GM12878 (cell line): ENCODE data around the gene NTM. TPM values are rescaled to one million over a fixed set of nuclear protein-coding genes. Genes with fewer than 3 reads are reported as not detected.

ENCODE experiments used
- ATAC-seq: fragments of 200-7000 bp; cut with Tn5 transposase; 3 replicates; pipeline ENCODE4 v1.9.1; 2020; ENCODE audit warnings: mild to moderate bottlenecking, moderate library complexity
- BruUV-seq: library from RNA; stranded (reverse); fragments of 400-500 nt; replicated peaks from 2 replicates; lab custom pipeline; 2021; lab: Mats Ljungman, UMichigan
- CTCF ChIA-PET: fragments of 300-600 bp; sonication (Branson Sonifier 250); formaldehyde crosslinking; extraction: SDS; loops from one replicate; lab custom pipeline; 2021; ENCODE audit warnings: inconsistent platforms; lab: Yijun Ruan, JAX
- POLR2A ChIA-PET: fragments of 350-600 bp; formaldehyde crosslinking; extraction: SDS; loops from one replicate; lab custom pipeline; 2021; ENCODE audit warnings: inconsistent platforms; lab: Charles Lee
- RAD21 ChIA-PET: fragments of 300-600 bp; sonication (Branson Sonifier 250); formaldehyde crosslinking; loops from one replicate; lab custom pipeline; 2023; ENCODE audit warnings: antibody characterized with exemption; ENCODE audit not compliant: unreplicated experiment; lab: Charles Lee
- SMC1A ChIA-PET: fragments of 300-600 bp; sonication (Branson Sonifier 250); formaldehyde crosslinking; loops from one replicate; lab custom pipeline; 2023; ENCODE audit not compliant: unreplicated experiment, uncharacterized antibody; lab: Charles Lee
- DNase-seq: peaks from one replicate; pipeline ENCODE4 v3.0.0-alpha.2; 2011; ENCODE audit warnings: low read depth, low spot score
- FAIRE-seq: peaks from 3 replicates; lab custom pipeline; 2011; peaks lifted over from hg19 to GRCh38; lab: Jason Lieb, UNC
- H2AFZ ChIP-seq: 2 replicates; pipeline ENCODE4 v1.6.0; 2011; ENCODE audit warnings: low read depth, low read length, control low read depth; ENCODE audit not compliant: control insufficient read depth
- H3K27ac ChIP-seq: 2 replicates; pipeline ENCODE4 v1.5.1; 2011; ENCODE audit warnings: control low read depth; ENCODE audit not compliant: control insufficient read depth, insufficient read depth
- H3K27me3 ChIP-seq, 2 experiments: replicated peaks in 1 of 2; 2 replicates each; pipeline versions ENCODE4 v1.6.0 to v1.6.1; 2011; ENCODE audit warnings: low read length in 1 of 2; ENCODE audit not compliant: control insufficient read depth in 2 of 2, insufficient read depth in 2 of 2
- H3K36me3 ChIP-seq, 2 experiments: 2 replicates each; pipeline ENCODE4 v1.5.1; 2011; ENCODE audit warnings: low read length in 1 of 2; ENCODE audit not compliant: control insufficient read depth in 2 of 2, insufficient read depth in 2 of 2
- H3K4me1 ChIP-seq: 2 replicates; pipeline ENCODE4 v1.6.1; 2011; ENCODE audit warnings: mild to moderate bottlenecking, low read length, moderate library complexity, mixed read lengths; ENCODE audit not compliant: control insufficient read depth, insufficient read depth
- H3K4me2 ChIP-seq: 2 replicates; pipeline ENCODE4 v1.6.0; 2011; ENCODE audit warnings: control low read depth; ENCODE audit not compliant: control insufficient read depth, insufficient read depth
- H3K4me3 ChIP-seq: fragments of 200-600 bp; sonication (generic); 2 replicates; pipeline ENCODE4 v1.5.1; 2016
- H3K79me2 ChIP-seq: 2 replicates; pipeline ENCODE4 v1.6.0; 2011; ENCODE audit warnings: low read length; ENCODE audit not compliant: control insufficient read depth, insufficient read depth
- H3K9ac ChIP-seq: 2 replicates; pipeline ENCODE4 v1.8.0; 2011; ENCODE audit warnings: low read length, control low read depth, mixed read lengths; ENCODE audit not compliant: control insufficient read depth, insufficient read depth
- H3K9me3 ChIP-seq: replicated peaks from 3 replicates; pipeline ENCODE4 v1.5.1; 2011; ENCODE audit warnings: mild to moderate bottlenecking, low read length; ENCODE audit not compliant: control insufficient read depth, insufficient read depth
- H4K20me1 ChIP-seq: 2 replicates; pipeline ENCODE4 v1.6.0; 2011; ENCODE audit not compliant: control insufficient read depth, insufficient read depth
- CHD4 ChIP-seq: fragments of 200-600 bp; sonication (generic); IDR thresholded peaks from 2 replicates; pipeline ENCODE4 v1.6.1; 2016; ENCODE audit warnings: mild to moderate bottlenecking
- KDM1A ChIP-seq: fragments of 200-600 bp; sonication (generic); IDR thresholded peaks from 2 replicates; pipeline ENCODE4 v1.6.1; 2016; ENCODE audit warnings: borderline replicate concordance
- MXI1 ChIP-seq: fragments of 150-350 bp; IDR thresholded peaks from 2 replicates; pipeline ENCODE4 v1.6.1; 2011; ENCODE audit warnings: low read depth, mild to moderate bottlenecking, inconsistent platforms, low read length, improper control_type of control experiment
- NR2C1 ChIP-seq: fragments of 450-650 bp; IDR thresholded peaks from 2 replicates; pipeline ENCODE4 v1.6.1; 2017; ENCODE audit warnings: antibody characterized with exemption, mild to moderate bottlenecking, moderate library complexity
- YY1 ChIP-seq: IDR thresholded peaks from 2 replicates; pipeline ENCODE4 v1.6.1; 2011; ENCODE audit warnings: low read depth, mild to moderate bottlenecking, low read length
- WGBS: methylation state at CpG from one replicate; pipeline ENCODE4 v1.1.6; 2016; ENCODE audit warnings: low lambda C conversion rate; ENCODE audit not compliant: insufficient replicate concordance, insufficient coverage; ENCODE audit errors: missing lambda C conversion rate; 5-methylcytosine and 5-hydroxymethylcytosine counted together
- in situ Hi-C: fragments of 300-500 bp; cut with MboI; formaldehyde crosslinking; loops from 9 replicates; pipeline ENCODE4 v1.14.3; 2018; ENCODE audit warnings: mixed read lengths
- intact Hi-C: fragments of 100-400 bp; cut with micrococcal nuclease; formaldehyde crosslinking; loops from one replicate; pipeline ENCODE4 v1.14.2; 2022; ENCODE audit not compliant: unreplicated experiment
- polyA plus RNA-seq, 11 experiments: library from polyadenylated mRNA; depleted of rRNA in 4 of 11; unstranded in 6 of 11; stranded (reverse) in 5 of 11; fragments of >200 nt; fragmentation: Nextera tagmentation in 4 of 11; fragmentation: Illumina TruSeq in 1 of 11; extraction: Ambion mirVana in 4 of 11; extraction: Trizol in 1 of 11; gene quantifications; 1 replicate in 1 of 11; 2 replicates in 10 of 11; pipeline versions ENCODE4 v1.2.1 to v1.2.3, GENCODE V29; 2011 to 2016; ENCODE audit warnings: inconsistent platforms in 2 of 11, missing spikeins in 2 of 11, low read depth in 1 of 11
- total RNA-seq, 4 experiments: library from RNA; depleted of rRNA in 3 of 4; stranded (reverse); fragments of >200 nt in 3 of 4; fragmentation: Illumina TruSeq in 1 of 4; extraction: Trizol in 1 of 4; gene quantifications; 2 replicates each; pipeline versions ENCODE4 v1.2.1 to v1.2.3, GENCODE V29; 2013 to 2021
- TF ChIP-seq, protein P1 (sequence below): fragments of 450-650 bp; IDR thresholded peaks from 2 replicates; pipeline ENCODE4 v1.6.1; 2017; ENCODE audit warnings: low read depth, mild to moderate bottlenecking, moderate library complexity
- TF ChIP-seq, protein P2 (sequence below): fragments of 450-650 bp; IDR thresholded peaks from 2 replicates; pipeline ENCODE4 v1.6.1; 2018; ENCODE audit warnings: mild to moderate bottlenecking, low read depth, moderate library complexity; ENCODE audit not compliant: partially characterized antibody
- TF ChIP-seq, protein P3 (sequence below): fragments of 450-650 bp; IDR thresholded peaks from 2 replicates; pipeline ENCODE4 v1.6.1; 2014; ENCODE audit warnings: mild to moderate bottlenecking

Gene NTM
- total and polyA plus RNA-seq, 10 of the 15 experiments (the other 5 are each of a cell fraction or from before 2014, with no cell fraction given), result not detected

DNA sequence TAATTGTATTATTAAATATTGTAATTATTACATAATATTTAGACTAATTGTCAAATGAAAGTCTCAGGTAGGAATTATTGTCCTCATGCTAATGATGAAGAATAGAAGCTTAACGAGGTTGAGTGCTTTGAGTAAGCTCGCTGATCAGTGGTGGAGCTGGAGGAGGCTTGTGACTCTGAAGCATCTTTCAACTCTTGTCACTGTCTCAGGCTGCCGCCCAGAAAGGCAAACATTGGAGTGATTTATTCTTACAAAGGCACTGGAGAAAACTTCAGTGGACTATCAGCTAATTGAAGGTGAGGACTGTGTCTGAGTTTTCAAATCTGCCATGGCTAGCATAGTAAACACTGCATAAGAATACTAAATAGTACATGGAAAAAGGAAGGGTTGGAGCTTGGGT, 595.1 kb downstream of the NTM start (continued):
- TF ChIP-seq, protein P1, sequence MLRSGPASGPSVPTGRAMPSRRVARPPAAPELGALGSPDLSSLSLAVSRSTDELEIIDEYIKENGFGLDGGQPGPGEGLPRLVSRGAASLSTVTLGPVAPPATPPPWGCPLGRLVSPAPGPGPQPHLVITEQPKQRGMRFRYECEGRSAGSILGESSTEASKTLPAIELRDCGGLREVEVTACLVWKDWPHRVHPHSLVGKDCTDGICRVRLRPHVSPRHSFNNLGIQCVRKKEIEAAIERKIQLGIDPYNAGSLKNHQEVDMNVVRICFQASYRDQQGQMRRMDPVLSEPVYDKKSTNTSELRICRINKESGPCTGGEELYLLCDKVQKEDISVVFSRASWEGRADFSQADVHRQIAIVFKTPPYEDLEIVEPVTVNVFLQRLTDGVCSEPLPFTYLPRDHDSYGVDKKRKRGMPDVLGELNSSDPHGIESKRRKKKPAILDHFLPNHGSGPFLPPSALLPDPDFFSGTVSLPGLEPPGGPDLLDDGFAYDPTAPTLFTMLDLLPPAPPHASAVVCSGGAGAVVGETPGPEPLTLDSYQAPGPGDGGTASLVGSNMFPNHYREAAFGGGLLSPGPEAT, result no peak
- TF ChIP-seq YY1, result no peak
- TF ChIP-seq NR2C1, result no peak
- TF ChIP-seq, protein P2, sequence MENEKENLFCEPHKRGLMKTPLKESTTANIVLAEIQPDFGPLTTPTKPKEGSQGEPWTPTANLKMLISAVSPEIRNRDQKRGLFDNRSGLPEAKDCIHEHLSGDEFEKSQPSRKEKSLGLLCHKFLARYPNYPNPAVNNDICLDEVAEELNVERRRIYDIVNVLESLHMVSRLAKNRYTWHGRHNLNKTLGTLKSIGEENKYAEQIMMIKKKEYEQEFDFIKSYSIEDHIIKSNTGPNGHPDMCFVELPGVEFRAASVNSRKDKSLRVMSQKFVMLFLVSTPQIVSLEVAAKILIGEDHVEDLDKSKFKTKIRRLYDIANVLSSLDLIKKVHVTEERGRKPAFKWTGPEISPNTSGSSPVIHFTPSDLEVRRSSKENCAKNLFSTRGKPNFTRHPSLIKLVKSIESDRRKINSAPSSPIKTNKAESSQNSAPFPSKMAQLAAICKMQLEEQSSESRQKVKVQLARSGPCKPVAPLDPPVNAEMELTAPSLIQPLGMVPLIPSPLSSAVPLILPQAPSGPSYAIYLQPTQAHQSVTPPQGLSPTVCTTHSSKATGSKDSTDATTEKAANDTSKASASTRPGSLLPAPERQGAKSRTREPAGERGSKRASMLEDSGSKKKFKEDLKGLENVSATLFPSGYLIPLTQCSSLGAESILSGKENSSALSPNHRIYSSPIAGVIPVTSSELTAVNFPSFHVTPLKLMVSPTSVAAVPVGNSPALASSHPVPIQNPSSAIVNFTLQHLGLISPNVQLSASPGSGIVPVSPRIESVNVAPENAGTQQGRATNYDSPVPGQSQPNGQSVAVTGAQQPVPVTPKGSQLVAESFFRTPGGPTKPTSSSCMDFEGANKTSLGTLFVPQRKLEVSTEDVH, result no peak
- TF ChIP-seq, all 136 proteins: peak for 0

DNA sequence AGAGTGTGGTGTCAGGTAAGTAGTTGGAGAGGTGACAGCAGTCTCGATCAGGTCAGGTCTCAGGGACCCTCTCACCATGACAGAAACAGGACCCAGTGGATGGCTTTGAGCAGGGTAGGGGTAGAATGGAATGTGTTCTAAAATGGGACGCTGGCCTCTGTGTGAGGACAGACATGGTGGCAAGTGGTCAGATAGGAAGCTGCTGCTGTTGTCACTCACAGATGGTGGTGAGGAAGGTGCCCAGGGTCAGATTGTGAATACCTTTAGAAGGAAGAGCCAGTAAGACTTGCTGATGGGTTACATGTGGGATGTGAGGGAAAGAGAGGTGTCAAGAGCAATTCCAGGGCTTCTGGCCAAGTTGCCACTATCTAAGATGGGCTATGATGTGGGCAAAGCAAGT, 596.3 kb downstream of the NTM start:
- Histone ChIP-seq H3K4me1 (no peaks in the 10 kb centered on the region), H3K4me3 (no peak overlapping the region), H3K4me2 (no peak overlapping the region), H2AFZ (no peak overlapping the region), H3K9me3 (no peaks in the 10 kb centered on the region), H4K20me1 (no peaks in the 10 kb centered on the region), H3K9ac (no peak overlapping the region), H3K79me2 (no peaks in the 10 kb centered on the region), H3K36me3 (no peaks in the 10 kb centered on the region), H3K27ac (no peak overlapping the region), H3K27me3 (peaks cover 0 to 3% of the 10 kb centered on the region in 2 experiments; a peak in 2 of 4 replicates)
- ATAC-seq (no peak), DNase-seq (no peak), FAIRE-seq (no peak)
- ChIA-PET RAD21 (no interaction called here), CTCF (no interaction called here), POLR2A (no interaction called here), SMC1A (no interaction called here)
- in situ Hi-C loops, result no loop called here
- 23% methylated on average over 2 of the region's 2 CpGs for WGBS
- intact Hi-C loops, result no loop called here
- TF ChIP-seq MXI1, result no peak
- TF ChIP-seq CHD4, result no peak
- TF ChIP-seq KDM1A, result no peak
- TF ChIP-seq, protein P3, sequence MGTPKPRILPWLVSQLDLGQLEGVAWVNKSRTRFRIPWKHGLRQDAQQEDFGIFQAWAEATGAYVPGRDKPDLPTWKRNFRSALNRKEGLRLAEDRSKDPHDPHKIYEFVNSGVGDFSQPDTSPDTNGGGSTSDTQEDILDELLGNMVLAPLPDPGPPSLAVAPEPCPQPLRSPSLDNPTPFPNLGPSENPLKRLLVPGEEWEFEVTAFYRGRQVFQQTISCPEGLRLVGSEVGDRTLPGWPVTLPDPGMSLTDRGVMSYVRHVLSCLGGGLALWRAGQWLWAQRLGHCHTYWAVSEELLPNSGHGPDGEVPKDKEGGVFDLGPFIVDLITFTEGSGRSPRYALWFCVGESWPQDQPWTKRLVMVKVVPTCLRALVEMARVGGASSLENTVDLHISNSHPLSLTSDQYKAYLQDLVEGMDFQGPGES, result no peak
- BruUV-seq, result no TSS peak
